ENCODE data around the gene FAHD2A.
"Not testable (repeated sequence)": the region's sequence is repeated elsewhere in the genome, so short reads cannot be mapped to it uniquely, and the experiment has no call there.

Gene FAHD2A

GRCh38 chr2:95435872-95436209 is 33.3 kb downstream of the FAHD2A start:
- not testable (repeated sequence) for DNase-seq (ENCODE audit: low read depth)

- not testable (repeated sequence) for DNase-seq (ENCODE audit: low read depth)
These were observed 40.1 kb downstream of the FAHD2A start for GRCh38 chr2:95442474-95443099.

- DNase-seq (ENCODE audit: low read depth) = not testable (repeated sequence)
These were observed 42.8 kb downstream of the FAHD2A start for GRCh38 chr2:95445317-95445716.

- not testable (repeated sequence) for DNase-seq (ENCODE audit: low read depth)
These were observed 60.8 kb downstream of the FAHD2A start for GRCh38 chr2:95463292-95463691.

Data from activated T-cell treated with anti-CD3 and anti-CD28 coated beads for 48 hours (primary cell).